Measurements from ENCODE around the gene ARL3.

- TF ChIP-seq POLR2A (IDR thresholded peaks at IDR 0.05; ENCODE audit: low read depth, low read length) (no peak), POLR2AphosphoS5 (IDR thresholded peaks at IDR 0.05; ENCODE audit: low read depth, low read length) (no peak), TAF1 (IDR thresholded peaks at IDR 0.05; ENCODE audit: low read depth, low read length) (no peak), PAX5 (IDR thresholded peaks at IDR 0.05; ENCODE audit: insufficient read depth, low read length, severe bottlenecking) (no peak), SPI1 (IDR thresholded peaks at IDR 0.05; ENCODE audit: low read depth, low read length) (no peak), POU2F2 (IDR thresholded peaks at IDR 0.05; ENCODE audit: low read depth, low read length) (no peak)
Measured at GRCh38 chr10:102674566-102674965, 39.6 kb downstream of the ARL3 start.
